H1 (cell line): ENCODE measurements around the gene PTTG1IP2. TPM values are rescaled to one million over a fixed set of nuclear protein-coding genes. Genes with fewer than 3 reads are reported as not detected.

Experiments used
- CTCF ChIA-PET: fragments of 300-600 bp; sonication (Branson Sonifier 250); formaldehyde crosslinking; loops from one replicate; lab custom pipeline; 2021; ENCODE audit not compliant: partially characterized antibody; lab: Charles Lee
- POLR2A ChIA-PET: fragments of 300-600 bp; sonication (Branson Sonifier 250); formaldehyde crosslinking; loops from one replicate; lab custom pipeline; 2021; ENCODE audit warnings: inconsistent platforms; ENCODE audit not compliant: partially characterized antibody; lab: Charles Lee
- DNase-seq, 2 experiments: peaks; one replicate each; pipeline versions ENCODE4 v3.0.0 to v3.0.0-alpha.2; 2010 to 2022; ENCODE audit warnings: low spot score in 2 of 2, low read depth in 1 of 2, mixed read lengths in 1 of 2
- FAIRE-seq: peaks from 2 replicates; lab custom pipeline; 2011; peaks lifted over from hg19 to GRCh38; lab: Jason Lieb, UNC
- H2AFZ ChIP-seq: 2 replicates; pipeline ENCODE4 v1.8.1; 2012; ENCODE audit warnings: low read length, inconsistent platforms
- H2AK5ac ChIP-seq: 2 replicates; pipeline ENCODE4 v1.6.1; 2013; ENCODE audit warnings: low read depth, low read length
- H2BK120ac ChIP-seq: replicated peaks from 2 replicates; pipeline ENCODE3; 2013; ENCODE audit warnings: low read depth, low read length, inconsistent platforms
- H2BK12ac ChIP-seq: 2 replicates; pipeline ENCODE4 v1.6.1; 2013; ENCODE audit warnings: low read depth, low read length
- H2BK15ac ChIP-seq: 2 replicates; pipeline ENCODE4 v1.6.1; 2013; ENCODE audit warnings: low read length
- H2BK20ac ChIP-seq: 2 replicates; pipeline ENCODE4 v1.6.1; 2013; ENCODE audit warnings: low read length
- H2BK5ac ChIP-seq: 2 replicates; pipeline ENCODE4 v1.6.1; 2013; ENCODE audit warnings: low read depth, low read length
- H3K14ac ChIP-seq: 2 replicates; pipeline ENCODE4 v1.6.1; 2013; ENCODE audit warnings: inconsistent platforms; ENCODE audit not compliant: insufficient read length
- H3K18ac ChIP-seq: 2 replicates; pipeline ENCODE4 v1.6.1; 2013; ENCODE audit warnings: low read length; ENCODE audit errors: extremely low read depth
- H3K23ac ChIP-seq: 2 replicates; pipeline ENCODE4 v1.6.1; 2013; ENCODE audit warnings: inconsistent platforms; ENCODE audit not compliant: insufficient read length
- H3K23me2 ChIP-seq: 2 replicates; pipeline ENCODE4 v1.6.1; 2013; ENCODE audit warnings: low read depth, low read length
- H3K27ac ChIP-seq: 2 replicates; pipeline ENCODE4 v1.6.1; 2011; ENCODE audit warnings: low read depth, low read length, inconsistent platforms
- H3K27me3 ChIP-seq, 4 experiments: replicated peaks in 1 of 4; 1 replicate in 1 of 4; 2 replicates in 3 of 4; pipeline versions ENCODE4 v1.6.1 to v1.8.1; 2011 to 2013; ENCODE audit warnings: low read length in 3 of 4, mild to moderate bottlenecking in 3 of 4, inconsistent platforms in 2 of 4, mixed read lengths in 2 of 4, moderate library complexity in 1 of 4; ENCODE audit not compliant: control insufficient read depth in 3 of 4, insufficient read depth in 3 of 4; ENCODE audit errors: extremely low read depth in 1 of 4
- H3K36me3 ChIP-seq, 4 experiments: 2 replicates each; pipeline versions ENCODE4 v1.6.1 to v1.8.1; 2011 to 2013; ENCODE audit warnings: mild to moderate bottlenecking in 4 of 4, low read length in 3 of 4, moderate library complexity in 2 of 4, control low read depth in 1 of 4, inconsistent platforms in 1 of 4; ENCODE audit not compliant: insufficient read depth in 4 of 4, control insufficient read depth in 2 of 4
- H3K4ac ChIP-seq: replicated peaks from 2 replicates; pipeline ENCODE3; 2013; ENCODE audit warnings: low read length, low read depth, mixed read lengths, inconsistent platforms; ENCODE audit not compliant: insufficient read length
- H3K4me1 ChIP-seq, 4 experiments: replicated peaks in 1 of 4; 1 replicate in 1 of 4; 2 replicates in 3 of 4; pipeline versions ENCODE4 v1.6.1 to v1.8.1; 2011 to 2013; ENCODE audit warnings: low read length in 3 of 4, inconsistent platforms in 2 of 4, mixed read lengths in 1 of 4; ENCODE audit not compliant: insufficient read depth in 4 of 4, control insufficient read depth in 3 of 4
- H3K4me2 ChIP-seq, 2 experiments: 2 replicates each; pipeline versions ENCODE4 v1.6.1 to v1.8.1; 2011 to 2013; ENCODE audit warnings: low read depth in 2 of 2, low read length in 2 of 2, control low read depth in 1 of 2, inconsistent platforms in 1 of 2, mild to moderate bottlenecking in 1 of 2; ENCODE audit not compliant: insufficient read depth in 1 of 2
- H3K4me3 ChIP-seq, 4 experiments: fragments of 200-600, 300-600 bp in 1 of 4; sonication (generic), shearing (Covaris generic), sonication (Bioruptor Twin) in 1 of 4; 2 replicates each; pipeline versions ENCODE4 v1.5.1 to v1.8.1; 2011 to 2016; ENCODE audit warnings: low read length in 4 of 4, low read depth in 3 of 4, control low read depth in 2 of 4, inconsistent platforms in 2 of 4, mild to moderate bottlenecking in 2 of 4, mixed read lengths in 1 of 4, moderate library complexity in 1 of 4; ENCODE audit not compliant: insufficient read depth in 2 of 4; ENCODE audit errors: extremely low read depth in 1 of 4
- H3K56ac ChIP-seq: replicated peaks from 2 replicates; pipeline ENCODE3; 2013; ENCODE audit warnings: low read depth, mild to moderate bottlenecking, mixed read lengths, low read length, inconsistent platforms; ENCODE audit not compliant: insufficient read length
- H3K79me1 ChIP-seq: 2 replicates; pipeline ENCODE4 v1.6.1; 2013; ENCODE audit warnings: low read depth, low read length, control low read depth
- H3K79me2 ChIP-seq, 2 experiments: 2 replicates each; pipeline versions ENCODE4 v1.6.1 to v1.8.1; 2012 to 2013; ENCODE audit warnings: low read length in 2 of 2, mild to moderate bottlenecking in 2 of 2, inconsistent platforms in 1 of 2; ENCODE audit not compliant: insufficient read depth in 2 of 2, control insufficient read depth in 1 of 2
- H3K9ac ChIP-seq, 4 experiments: replicated peaks in 1 of 4; 1 replicate in 1 of 4; 2 replicates in 3 of 4; pipeline versions ENCODE4 v1.6.1 to v1.8.1; 2011 to 2013; ENCODE audit warnings: low read depth in 3 of 4, low read length in 3 of 4, control low read depth in 2 of 4, mild to moderate bottlenecking in 2 of 4, moderate library complexity in 2 of 4, inconsistent platforms in 1 of 4; ENCODE audit errors: extremely low read depth in 1 of 4
- H3K9me3 ChIP-seq, 2 experiments: 2 replicates each; pipeline versions ENCODE4 v1.6.1 to v1.8.1; 2012 to 2013; ENCODE audit warnings: mild to moderate bottlenecking in 2 of 2, moderate library complexity in 2 of 2, control low read depth in 1 of 2, inconsistent platforms in 1 of 2, low read depth in 1 of 2, low read length in 1 of 2, mixed read lengths in 1 of 2; ENCODE audit not compliant: insufficient read depth in 2 of 2
- H4K20me1 ChIP-seq, 2 experiments: replicated peaks in 1 of 2; 2 replicates each; pipeline versions ENCODE3 to v1.8.1; 2011 to 2013; ENCODE audit warnings: inconsistent platforms in 2 of 2, low read length in 2 of 2, mild to moderate bottlenecking in 1 of 2; ENCODE audit not compliant: insufficient read depth in 2 of 2, control insufficient read depth in 1 of 2
- H4K5ac ChIP-seq: 2 replicates; pipeline ENCODE4 v1.6.1; 2013; ENCODE audit warnings: low read length, low read depth, mixed read lengths, inconsistent platforms; ENCODE audit not compliant: insufficient read length
- H4K8ac ChIP-seq: 2 replicates; pipeline ENCODE4 v1.8.0; 2013; ENCODE audit warnings: mild to moderate bottlenecking, moderate library complexity, low read length, inconsistent platforms; ENCODE audit not compliant: insufficient read depth; ENCODE audit errors: extremely low read depth
- H4K91ac ChIP-seq: replicated peaks from 2 replicates; pipeline ENCODE3; 2013; ENCODE audit warnings: low read length, mixed read lengths, inconsistent platforms; ENCODE audit not compliant: insufficient read length
- CHD2 ChIP-seq: IDR thresholded peaks from 2 replicates; pipeline ENCODE4 v1.6.1; 2012; ENCODE audit warnings: low read length, improper control_type of control experiment
- EGR1 ChIP-seq: IDR thresholded peaks from 2 replicates; pipeline ENCODE4 v1.6.1; 2011; ENCODE audit warnings: low read depth, low read length, borderline replicate concordance
- TCF12 ChIP-seq: IDR thresholded peaks from 2 replicates; pipeline ENCODE4 v1.6.1; 2011; ENCODE audit warnings: low read depth, mild to moderate bottlenecking, low read length
- WGBS, 2 experiments: shearing (Covaris generic) in 1 of 2; methylation state at CpG; one replicate each; pipeline versions ENCODE4 v1.1.6 to v1.1.7; 2013 to 2015; ENCODE audit warnings: low lambda C conversion rate in 2 of 2, mixed read lengths in 2 of 2, inconsistent platforms in 1 of 2, low coverage in 1 of 2, missing lambda C conversion rate in 1 of 2; ENCODE audit not compliant: insufficient replicate concordance in 2 of 2, insufficient coverage in 1 of 2, insufficient read length in 1 of 2; ENCODE audit errors: extremely low coverage in 1 of 2, missing lambda C conversion rate in 1 of 2; 5-methylcytosine and 5-hydroxymethylcytosine counted together
- polyA plus RNA-seq, 7 experiments: library from polyadenylated mRNA; depleted of rRNA in 3 of 7; stranded (reverse) in 5 of 7; unstranded in 2 of 7; fragments of >200 nt in 5 of 7; fragments of 200-250 nt in 2 of 7; gene quantifications; 1 replicate in 5 of 7; 2 replicates in 1 of 7; 4 replicates in 1 of 7; pipeline versions ENCODE4 v1.2.1 to v1.2.3, GENCODE V29; 2011 to 2013; ENCODE audit warnings: missing spikeins in 2 of 7, mixed read lengths in 2 of 7
- total RNA-seq: library from RNA; stranded (reverse); fragmentation: NEBNext Ultra II Directional; extraction: Animal tissue kit (Norgen Biotek cat#: 25700); gene quantifications from 2 replicates; pipeline ENCODE4 v1.2.1, GENCODE V29; 2021

PTTG1IP2 gene
- total and polyA plus RNA-seq, 2 of the 8 experiments (the other 6 are each of a cell fraction or from before 2014, with no cell fraction given) = not detected

- no peak for FAIRE-seq
- Histone ChIP-seq H3K27ac (no peak overlapping the region), H3K4me2 (no peak overlapping the region), H4K91ac (no peak overlapping the region), H3K79me1 (no peaks in the 10 kb centered on the region), H3K4ac (no peak overlapping the region), H3K36me3 (no peaks in the 10 kb centered on the region), H2BK12ac (no peak overlapping the region), H3K14ac (no peak overlapping the region), H3K79me2 (no peaks in the 10 kb centered on the region), H2AK5ac (no peak overlapping the region), H3K9ac (no peak overlapping the region), H2BK120ac (no peak overlapping the region), H2BK5ac (no peak overlapping the region), H3K4me1 (no peaks in the 10 kb centered on the region), H2BK15ac (no peak overlapping the region), H3K4me3 (no peak overlapping the region), H3K23ac (no peak overlapping the region), H3K18ac (no peak overlapping the region), H3K9me3 (no peaks in the 10 kb centered on the region), H2BK20ac (no peak overlapping the region), H4K8ac (no peak overlapping the region), H3K27me3 (no peaks in the 10 kb centered on the region), H3K56ac (no peak overlapping the region), H2AFZ (no peak overlapping the region), H4K20me1 (no peaks in the 10 kb centered on the region), H4K5ac (no peak overlapping the region), H3K23me2 (no peaks in the 10 kb centered on the region)
- no peak for DNase-seq
- CTCF ChIA-PET = interaction anchor here (1.9 kb wide), 2 partner anchors 9 to 58 kb away, joined by 5 to 6 read pairs; no protein-coding TSS in a partner anchor
- POLR2A ChIA-PET = no interaction called here
- 83% methylated on average over 3 of the region's 3 CpGs; no CpG with 5 or more reads in 1 of the 2 experiments for WGBS, 2 experiments
- no peak for TF ChIP-seq EGR1
- no peak for TF ChIP-seq CHD2
- TF ChIP-seq TCF12 = no peak
These were observed 43.4 kb downstream of the PTTG1IP2 start for GRCh38 chr7:90512821-90513254.
